Measurements from ENCODE around the gene KLHL10. TPM values are rescaled to one million over a fixed set of nuclear protein-coding genes. Genes with fewer than 3 reads are reported as not detected.
"Not testable (repeated sequence)": the region's sequence is repeated elsewhere in the genome, so short reads cannot be mapped to it uniquely, and the experiment has no call there.

KLHL10 gene
- total RNA-seq, 1 experiment from 2014 or later, result not detected

DNA sequence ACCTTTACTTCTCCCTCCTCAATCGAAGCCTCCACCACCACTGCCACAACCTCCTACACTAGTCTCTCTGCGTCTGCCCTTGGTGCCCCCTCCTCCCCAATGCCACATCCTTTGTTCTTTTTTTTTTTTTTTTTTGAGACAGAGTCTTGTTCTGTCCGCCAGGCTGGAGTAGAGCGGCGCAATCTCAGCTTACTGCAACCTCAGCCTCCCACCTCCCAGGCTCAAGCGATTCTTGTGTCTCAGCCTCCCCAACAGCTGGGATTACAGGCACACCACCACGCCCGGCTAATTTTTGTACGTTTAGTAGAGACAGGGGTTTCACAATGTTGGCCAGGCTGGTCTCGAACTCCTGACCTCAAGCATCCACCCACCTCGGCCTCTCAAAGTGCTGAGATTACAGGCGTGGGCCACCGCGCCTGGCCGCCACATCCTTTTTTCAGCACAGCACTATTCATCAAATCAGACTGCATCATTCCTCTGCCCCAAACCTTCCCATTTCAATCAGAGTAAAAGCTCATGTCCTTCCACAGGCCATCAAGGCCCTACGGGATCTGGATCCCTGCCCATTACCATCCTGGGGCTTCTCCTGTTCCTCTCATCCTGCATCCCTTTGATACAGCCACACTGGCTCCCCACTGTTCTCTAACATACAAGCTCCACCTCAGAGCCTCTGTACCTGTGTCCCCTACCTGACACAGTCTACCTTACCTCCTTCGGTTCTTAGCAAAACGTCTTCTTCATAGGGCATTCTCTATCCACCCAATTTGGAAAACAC is 25.6 kb downstream of the KLHL10 start:
- Histone ChIP-seq H3K27me3 (no peaks in the 10 kb centered on the region), H3K4me3 (peak overlapping the region; percentile 100; the same call in 1 of the 2 replicates), H3K4me1 (peaks cover 7% of the 10 kb centered on the region; the same call in 1 of the 2 replicates), H3K36me3 (peaks cover 15% of the 10 kb centered on the region), H3K27ac (no peak overlapping the region), H3K9me3 (replicated peaks) (no peaks in the 10 kb centered on the region)
- no peak for DNase-seq

- Histone ChIP-seq H3K27me3 (no peaks in the 10 kb centered on the region), H3K4me1 (peaks cover 7% of the 10 kb centered on the region; the same call in 1 of the 2 replicates), H3K36me3 (peaks cover 25% of the 10 kb centered on the region), H3K9me3 (replicated peaks) (no peaks in the 10 kb centered on the region), H3K27ac (peak overlapping the region; percentile 70; the same call in 1 of the 2 replicates), H3K4me3 (peak overlapping the region; percentile 100)
- peak in 1 of 2 experiments; percentile 34 for DNase-seq
These were observed 26.8 kb downstream of the KLHL10 start for GRCh38 chr17:41864498-41864835.

DNA sequence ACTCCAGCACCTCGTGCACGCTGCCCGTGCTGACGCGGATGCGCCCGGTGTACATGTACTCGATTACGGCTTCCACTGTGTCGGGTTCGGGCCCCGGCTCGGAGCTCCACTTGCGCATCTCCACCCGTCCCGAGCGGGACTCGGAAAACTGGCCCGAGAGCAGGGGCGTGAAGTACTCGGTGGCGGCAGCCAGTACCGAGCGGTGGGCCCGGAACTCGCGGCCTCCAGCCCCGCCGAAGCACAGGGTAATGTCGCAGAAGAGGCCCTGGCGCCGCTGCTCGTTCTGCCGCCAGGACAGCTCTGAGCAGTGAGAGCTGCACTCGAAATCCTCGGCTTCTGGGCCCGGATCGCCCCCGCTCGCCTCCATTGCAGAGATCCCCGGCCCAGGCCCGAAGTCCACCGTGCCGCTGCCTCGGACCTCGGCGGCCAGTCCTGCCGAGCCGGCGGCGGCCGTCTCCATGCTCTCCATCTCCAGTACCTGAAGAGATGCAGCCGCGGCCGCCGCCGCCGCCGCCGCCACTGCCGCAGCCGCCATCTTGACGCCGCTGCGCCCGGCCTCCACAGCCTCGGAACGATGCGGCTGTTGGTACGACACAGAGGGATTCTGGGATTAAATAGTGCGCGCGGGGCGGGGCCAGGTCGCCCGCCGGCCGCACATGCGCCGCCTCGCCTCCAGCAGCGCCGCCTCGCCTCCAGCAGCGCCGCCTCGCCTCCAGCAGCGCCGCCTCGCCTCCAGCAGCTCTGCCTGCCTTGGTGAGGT is 27.4 kb downstream of the KLHL10 start, which contains the start of gene KLHL11:
TSS of gene KLHL11 (minus strand) at position 588 of the 760 bp plus-strand sequence. CDS start at position 535, 53 bp downstream.
- Histone ChIP-seq H3K4me3 (peak within 1 kb of the TSS; percentile 100), H3K9me3 (replicated peaks) (no peaks in the 10 kb centered on the region), H3K36me3 (peaks cover 30% of the 10 kb centered on the region), H3K4me1 (peaks cover 7% of the 10 kb centered on the region; the same call in 1 of the 2 replicates), H3K27ac (peak within 1 kb of the TSS; percentile 70), H3K27me3 (no peaks in the 10 kb centered on the region)
- peak; percentile 87 to 92 for DNase-seq

- no peak overlapping the region; the same call in 1 of the 2 replicates for H3K27ac ChIP-seq
- peak overlapping the region; percentile 100 for H3K4me3 ChIP-seq
These were observed 27.9 kb downstream of the KLHL10 start for GRCh38 chr17:41865596-41865893.

GRCh38 chr17:41868568-41868967 is 30.9 kb downstream of the KLHL10 start:
- H3K27me3 ChIP-seq, result no peaks in the 10 kb centered on the region
- no peak for DNase-seq
- peaks cover 57% of the 10 kb centered on the region for H3K36me3 ChIP-seq
- H3K4me3 ChIP-seq, result no peak overlapping the region
- H3K27ac ChIP-seq, result no peak overlapping the region
- H3K4me1 ChIP-seq, result peaks cover 4% of the 10 kb centered on the region; the same call in 1 of the 2 replicates
- H3K9me3 ChIP-seq (replicated peaks), result no peaks in the 10 kb centered on the region

More at GRCh38 chr17:41865596-41865893, 27.9 kb downstream of the KLHL10 start:
- no peaks in the 10 kb centered on the region for H3K27me3 ChIP-seq
- DNase-seq, result no peak
- peaks cover 7% of the 10 kb centered on the region; the same call in 1 of the 2 replicates for H3K4me1 ChIP-seq
- no peaks in the 10 kb centered on the region for H3K9me3 ChIP-seq (replicated peaks)
- H3K36me3 ChIP-seq, result peaks cover 34% of the 10 kb centered on the region

DNA sequence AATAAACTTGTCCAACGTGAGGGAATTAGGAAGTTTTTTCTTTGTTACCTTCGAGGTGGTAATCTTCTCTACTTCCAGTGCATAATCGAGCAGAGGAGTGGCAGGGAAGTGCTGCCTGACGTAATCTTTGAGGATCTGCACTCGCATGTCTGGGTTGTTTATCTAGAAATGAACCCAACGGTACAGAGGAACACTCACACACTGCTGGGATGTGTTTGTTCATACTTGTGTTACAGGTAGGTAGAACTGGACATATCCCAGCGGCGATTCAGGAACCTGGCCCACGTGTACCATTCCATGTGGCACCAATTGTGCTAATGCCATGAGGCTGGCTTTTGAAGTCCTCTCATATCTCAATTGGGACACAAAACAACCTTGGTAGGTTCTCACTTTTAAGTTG is 31.8 kb downstream of the KLHL10 start:
- H3K27me3 ChIP-seq, result no peaks in the 10 kb centered on the region
- no peaks in the 10 kb centered on the region for H3K4me1 ChIP-seq
- no peaks in the 10 kb centered on the region for H3K9me3 ChIP-seq (replicated peaks)
- H3K27ac ChIP-seq, result no peak overlapping the region
- peaks cover 64% of the 10 kb centered on the region for H3K36me3 ChIP-seq
- no peak overlapping the region for H3K4me3 ChIP-seq
- DNase-seq, result no peak

DNA sequence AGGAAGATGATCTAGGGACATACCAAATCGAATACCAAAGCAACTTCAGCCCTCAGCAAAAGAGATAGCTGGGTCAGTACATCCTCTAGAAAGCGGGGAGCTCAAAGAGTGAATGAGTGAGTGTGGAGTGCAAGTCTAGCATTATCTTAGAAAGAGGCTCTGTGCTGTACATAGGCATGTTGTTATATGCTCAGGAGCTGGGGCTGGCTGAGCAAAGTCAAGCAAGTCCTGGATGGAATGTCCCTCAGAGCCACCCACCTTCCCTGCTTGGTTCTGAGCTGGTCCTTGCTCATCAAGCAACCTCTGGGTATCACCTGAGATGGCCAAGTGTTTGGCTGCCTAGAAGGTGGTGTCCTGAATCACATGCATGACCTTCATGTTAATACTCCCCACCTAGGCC is 32.5 kb downstream of the KLHL10 start:
- H3K4me3 ChIP-seq, result no peak overlapping the region
- H3K27ac ChIP-seq, result no peak overlapping the region
- no peaks in the 10 kb centered on the region for H3K9me3 ChIP-seq (replicated peaks)
- H3K36me3 ChIP-seq, result peaks cover 69% of the 10 kb centered on the region
- no peaks in the 10 kb centered on the region for H3K27me3 ChIP-seq
- no peaks in the 10 kb centered on the region for H3K4me1 ChIP-seq
- DNase-seq, result no peak

- H3K9me3 ChIP-seq (replicated peaks), result no peaks in the 10 kb centered on the region
- no peak overlapping the region for H3K27ac ChIP-seq
- peaks cover 69% of the 10 kb centered on the region for H3K36me3 ChIP-seq
- H3K27me3 ChIP-seq, result no peaks in the 10 kb centered on the region
- H3K4me1 ChIP-seq, result no peaks in the 10 kb centered on the region
- no peak for DNase-seq
- H3K4me3 ChIP-seq, result no peak overlapping the region
These were observed 33.0 kb downstream of the KLHL10 start for GRCh38 chr17:41870627-41871026.

GRCh38 chr17:41871789-41872188 is 34.2 kb downstream of the KLHL10 start:
- Histone ChIP-seq H3K36me3 (peaks cover 71% of the 10 kb centered on the region), H3K4me1 (no peaks in the 10 kb centered on the region), H3K27me3 (no peaks in the 10 kb centered on the region), H3K4me3 (no peak overlapping the region), H3K9me3 (replicated peaks) (no peaks in the 10 kb centered on the region), H3K27ac (no peak overlapping the region)
- no peak for DNase-seq

DNA sequence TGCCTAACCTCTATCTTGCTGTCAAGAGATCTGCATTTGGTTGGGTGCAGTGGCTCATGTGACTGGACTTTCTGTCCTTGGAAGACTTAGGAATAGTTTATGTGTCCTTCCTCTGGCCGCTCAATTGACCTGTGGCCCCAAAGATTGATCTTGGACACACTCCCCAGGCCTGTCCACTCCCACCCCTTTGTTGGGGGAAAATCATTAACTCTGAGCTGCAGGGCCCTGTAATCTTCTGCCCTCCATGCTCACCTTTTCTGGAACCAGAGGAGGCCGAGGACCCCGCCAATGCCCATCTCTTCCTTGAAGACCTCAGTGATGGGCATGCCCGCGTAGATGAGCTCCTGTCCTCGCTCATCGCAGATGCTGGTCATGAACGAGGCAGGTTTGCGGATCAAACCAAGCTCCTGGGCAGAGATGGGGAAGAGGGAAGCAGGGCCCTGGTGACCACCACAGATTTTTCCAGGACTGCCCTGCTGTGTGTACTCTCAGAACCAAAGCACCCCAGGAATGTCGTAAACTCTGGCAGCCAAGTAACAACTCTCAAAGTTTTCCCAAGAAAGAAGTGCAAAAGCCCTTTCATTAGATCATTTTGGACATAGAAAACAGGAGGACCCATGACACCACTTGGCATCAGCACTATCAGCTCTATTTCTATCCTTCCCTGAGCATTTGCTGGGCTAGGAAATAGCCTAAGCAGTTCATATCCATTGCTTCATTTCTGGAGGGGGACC is 36.1 kb downstream of the KLHL10 start:
- Histone ChIP-seq H3K27me3 (no peaks in the 10 kb centered on the region), H3K27ac (no peak overlapping the region), H3K4me1 (no peaks in the 10 kb centered on the region), H3K4me3 (no peak overlapping the region), H3K9me3 (replicated peaks) (no peaks in the 10 kb centered on the region), H3K36me3 (peaks cover 74% of the 10 kb centered on the region)
- no peak for DNase-seq

GRCh38 chr17:41874293-41874670 is 36.7 kb downstream of the KLHL10 start:
- not testable (repeated sequence) for H3K27me3 ChIP-seq; H3K9me3 ChIP-seq (replicated peaks); DNase-seq; H3K4me1 ChIP-seq; H3K4me3 ChIP-seq; H3K27ac ChIP-seq
- peaks cover 73% of the 10 kb centered on the region for H3K36me3 ChIP-seq

DNA sequence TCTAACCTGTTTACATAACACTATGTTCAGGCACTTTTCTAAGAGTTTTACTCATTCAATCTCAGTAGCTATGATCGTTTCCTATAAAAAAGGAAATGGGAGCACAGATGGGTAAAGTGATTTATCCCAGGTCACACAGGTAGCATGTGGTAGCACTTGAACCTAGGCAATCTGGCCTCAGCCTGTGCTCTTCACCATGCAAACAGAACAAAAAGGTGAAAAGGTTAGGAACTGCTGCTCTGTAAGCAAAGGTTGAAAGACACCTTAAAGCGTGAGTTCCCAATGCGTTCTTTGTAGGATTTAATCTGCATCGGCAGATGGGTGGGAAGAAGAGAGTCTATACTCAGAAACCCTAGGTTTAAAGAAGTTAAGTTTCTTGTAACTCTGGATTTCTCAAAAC is 42.5 kb downstream of the KLHL10 start:
- H3K4me3 ChIP-seq, result no peak overlapping the region
- H3K27me3 ChIP-seq, result no peaks in the 10 kb centered on the region
- peaks cover 67% of the 10 kb centered on the region for H3K36me3 ChIP-seq
- DNase-seq, result no peak
- H3K4me1 ChIP-seq, result no peaks in the 10 kb centered on the region
- H3K27ac ChIP-seq, result no peak overlapping the region
- no peaks in the 10 kb centered on the region for H3K9me3 ChIP-seq (replicated peaks)

DNA sequence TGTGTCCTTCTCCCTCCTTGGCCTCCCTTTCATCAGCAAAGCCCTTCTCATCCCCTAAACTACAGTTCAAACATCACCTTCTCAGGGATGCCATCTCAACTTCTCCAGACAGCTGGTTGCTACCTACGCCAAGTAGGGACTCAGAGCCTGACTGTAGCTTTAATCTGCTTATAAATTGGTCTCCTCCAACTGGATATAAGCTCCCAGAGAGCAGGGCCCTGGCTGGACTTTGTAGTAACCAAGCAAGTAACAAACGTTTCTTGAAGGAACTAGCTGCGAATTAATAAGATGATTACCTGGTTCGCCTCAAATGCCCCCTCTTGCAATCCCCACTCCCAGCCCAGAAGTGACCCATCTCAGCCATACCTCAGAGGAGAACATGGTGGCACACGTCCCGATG is 45.1 kb downstream of the KLHL10 start:
- H3K4me3 ChIP-seq, result no peak overlapping the region
- DNase-seq, result no peak
- H3K27me3 ChIP-seq, result no peaks in the 10 kb centered on the region
- H3K36me3 ChIP-seq, result peaks cover 71% of the 10 kb centered on the region
- H3K9me3 ChIP-seq (replicated peaks), result no peaks in the 10 kb centered on the region
- no peaks in the 10 kb centered on the region for H3K4me1 ChIP-seq
- H3K27ac ChIP-seq, result no peak overlapping the region

DNA sequence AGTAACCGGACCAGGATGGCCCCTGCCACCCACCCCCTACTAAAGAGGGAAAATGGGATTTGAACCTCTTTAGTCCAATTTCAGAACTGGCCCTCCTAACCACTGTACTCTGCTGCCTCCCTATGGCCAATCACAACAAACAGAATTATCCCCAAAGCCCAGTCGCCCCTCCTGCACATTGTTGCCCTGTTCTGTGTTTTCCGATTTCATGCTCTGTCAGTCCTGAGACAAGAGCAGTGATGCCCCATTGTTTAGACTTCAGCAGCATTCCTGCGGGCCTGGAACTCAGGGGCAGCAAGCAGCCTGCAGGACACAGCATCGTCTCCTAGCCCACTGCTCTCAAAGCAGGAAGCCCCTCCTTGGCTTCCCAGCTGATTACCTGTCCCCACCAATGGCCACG is 48.1 kb downstream of the KLHL10 start:
- no peaks in the 10 kb centered on the region for H3K27me3 ChIP-seq
- H3K27ac ChIP-seq, result no peak overlapping the region
- H3K36me3 ChIP-seq, result peaks cover 73% of the 10 kb centered on the region
- no peaks in the 10 kb centered on the region for H3K9me3 ChIP-seq (replicated peaks)
- no peaks in the 10 kb centered on the region for H3K4me1 ChIP-seq
- peak in 1 of 2 experiments; percentile 19 for DNase-seq
- H3K4me3 ChIP-seq, result no peak overlapping the region
